GM18499 (cell line): ENCODE data around the gene LTB4R.
"Not testable (repeated sequence)": the region's sequence is repeated elsewhere in the genome, so short reads cannot be mapped to it uniquely, and the experiment has no call there.

Experiments
- ATAC-seq: cut with Tn5 transposase; IDR thresholded peaks from one replicate; pipeline ENCODE4 v1.9.1; 2021; ENCODE audit warnings: moderate number of reproducible peaks; ENCODE audit not compliant: insufficient read depth, unreplicated experiment

Gene LTB4R

DNA sequence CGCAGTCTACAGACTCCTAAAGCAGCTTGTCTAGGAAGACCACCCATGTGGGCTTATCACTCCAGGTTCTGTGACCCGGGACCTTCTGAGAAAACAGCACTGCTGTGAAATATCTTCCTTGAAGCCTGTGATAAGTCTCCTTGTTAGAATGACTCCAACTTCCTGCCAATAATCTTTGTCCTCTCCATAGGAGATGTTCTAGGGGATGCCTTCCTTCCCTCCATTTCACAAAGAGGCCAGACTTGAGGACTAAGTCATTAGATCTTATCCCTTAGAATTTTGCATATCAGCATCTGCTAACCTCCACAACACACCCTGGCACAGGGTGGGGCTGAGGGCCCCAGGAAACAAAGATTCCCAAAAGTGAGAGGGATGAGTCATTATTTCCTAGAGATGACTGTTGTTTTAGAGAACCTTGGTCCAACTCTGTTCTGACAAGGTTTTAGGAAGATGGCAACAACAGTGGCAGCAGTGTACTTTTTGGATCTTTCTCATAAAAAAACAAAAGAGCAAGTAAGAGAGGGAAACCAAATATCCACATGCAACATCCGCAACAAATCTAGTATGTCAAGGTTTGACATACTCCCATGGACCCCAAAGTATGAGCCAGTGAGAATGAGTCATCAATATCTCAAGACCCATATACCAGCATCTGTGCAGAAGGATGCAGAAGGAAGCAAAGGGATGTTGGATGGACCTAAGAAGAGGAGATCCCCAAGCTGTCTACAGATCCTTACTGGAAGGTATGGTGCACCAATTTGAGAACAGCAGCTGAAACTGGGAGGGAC is 6.0 kb downstream of the LTB4R start:
- ATAC-seq: no peak

DNA sequence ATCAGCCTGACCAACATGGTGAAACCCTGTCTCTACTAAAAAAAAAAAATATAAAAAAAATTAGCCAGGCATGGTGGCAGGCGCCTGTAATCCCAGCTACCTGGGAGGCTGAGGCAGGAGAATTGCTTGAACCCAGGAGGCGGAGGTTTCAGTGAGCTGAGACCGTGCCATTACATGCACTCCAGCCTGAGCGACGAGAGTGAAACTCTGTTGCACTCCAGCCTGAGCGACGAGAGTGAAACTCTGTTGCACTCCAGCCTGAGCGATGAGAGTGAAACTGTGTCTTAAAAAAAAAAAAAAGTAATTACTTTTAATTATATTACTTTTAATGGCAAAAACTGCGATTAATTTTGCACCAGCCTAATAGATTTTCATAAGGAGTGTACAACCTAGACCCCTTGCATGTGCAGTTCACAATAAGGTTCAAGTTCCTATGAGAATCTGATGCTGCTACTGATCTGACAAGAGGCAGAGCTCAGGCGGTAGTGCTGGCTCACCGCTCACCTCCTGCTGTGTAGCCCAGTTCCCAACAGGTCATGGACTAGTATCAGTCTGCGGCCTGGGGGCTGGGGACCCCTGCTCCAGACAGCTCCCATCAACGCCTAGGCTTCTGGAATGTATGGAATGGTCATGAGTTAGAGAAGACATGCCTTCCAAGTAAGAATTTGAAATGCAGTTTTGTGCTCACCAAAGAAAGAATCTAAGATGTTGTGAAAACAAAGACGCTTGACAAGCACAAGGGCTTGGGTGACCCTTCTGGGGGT is 10.1 kb downstream of the LTB4R start:
- ATAC-seq: no peak

GRCh38 chr14:24322672-24323071 is 11.4 kb downstream of the LTB4R start:
- ATAC-seq: no peak

- ATAC-seq: no peak
Observed at GRCh38 chr14:24323341-24323740, 12.0 kb downstream of the LTB4R start.

DNA sequence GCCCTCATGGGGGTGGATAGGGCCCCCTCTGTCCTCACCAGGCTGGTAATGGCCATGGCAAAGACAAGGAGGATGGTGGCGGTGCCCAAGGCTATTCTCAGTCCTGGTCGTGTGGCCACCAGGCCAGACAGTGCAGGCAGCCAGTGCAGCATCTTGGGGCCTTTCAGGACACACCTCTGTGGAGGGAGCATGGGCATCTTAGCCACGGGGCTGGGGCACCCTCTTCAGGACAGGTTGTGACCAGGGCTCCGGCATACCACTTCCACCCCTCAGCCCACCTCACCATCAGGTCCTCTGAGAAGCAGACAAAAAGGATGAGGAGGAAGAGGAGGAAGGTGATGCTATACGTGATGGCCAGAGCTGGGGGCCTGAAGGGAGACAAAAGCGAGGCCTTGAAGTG is 12.7 kb downstream of the LTB4R start:
- ATAC-seq: no peak

DNA sequence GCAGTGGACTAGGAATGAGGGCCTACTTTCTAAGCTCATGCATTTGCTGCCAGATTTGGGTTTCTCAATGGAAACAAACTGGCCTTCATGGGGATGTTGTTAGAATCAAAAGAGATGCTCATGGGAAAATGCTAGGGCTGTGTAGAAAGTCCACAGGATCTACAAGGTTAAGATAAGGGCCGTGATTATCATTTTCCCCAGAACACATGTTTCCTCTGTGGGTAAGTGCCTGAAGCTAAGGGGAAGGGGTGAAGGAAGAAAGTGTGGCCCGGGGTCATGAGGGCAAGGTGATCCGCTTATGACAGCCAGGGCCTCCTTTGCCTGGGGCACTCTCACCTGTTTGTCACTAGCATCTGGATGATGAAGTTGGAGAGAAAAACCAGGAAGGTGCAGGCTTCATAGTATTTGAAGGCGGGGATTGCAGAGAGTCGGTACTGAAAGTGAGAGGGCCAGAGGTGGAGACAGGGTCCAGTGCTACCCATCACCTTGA is 13.8 kb downstream of the LTB4R start:
- no peak for ATAC-seq

DNA sequence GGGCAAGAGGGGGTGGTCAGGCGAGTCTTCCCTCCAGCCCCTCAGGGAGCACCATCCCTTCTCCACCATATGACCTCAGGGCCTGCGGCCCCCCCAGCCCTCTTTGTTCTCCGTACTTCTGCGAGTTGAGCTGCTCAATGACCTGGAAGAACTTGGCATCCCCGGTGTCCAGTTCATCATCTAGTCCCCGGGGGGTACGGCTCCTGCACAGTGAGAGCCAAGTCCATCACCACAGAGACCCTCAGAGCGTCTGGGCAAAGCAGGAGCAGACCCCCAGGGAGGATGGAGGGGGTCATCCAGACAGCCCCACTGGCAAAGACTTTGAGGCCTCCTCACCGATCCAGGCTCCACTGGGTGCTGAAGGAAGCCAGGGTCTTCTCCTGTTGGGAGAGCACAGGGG is 14.7 kb downstream of the LTB4R start:
- no peak for ATAC-seq

GRCh38 chr14:24327303-24327702 is 16.0 kb downstream of the LTB4R start:
- ATAC-seq: no peak

DNA sequence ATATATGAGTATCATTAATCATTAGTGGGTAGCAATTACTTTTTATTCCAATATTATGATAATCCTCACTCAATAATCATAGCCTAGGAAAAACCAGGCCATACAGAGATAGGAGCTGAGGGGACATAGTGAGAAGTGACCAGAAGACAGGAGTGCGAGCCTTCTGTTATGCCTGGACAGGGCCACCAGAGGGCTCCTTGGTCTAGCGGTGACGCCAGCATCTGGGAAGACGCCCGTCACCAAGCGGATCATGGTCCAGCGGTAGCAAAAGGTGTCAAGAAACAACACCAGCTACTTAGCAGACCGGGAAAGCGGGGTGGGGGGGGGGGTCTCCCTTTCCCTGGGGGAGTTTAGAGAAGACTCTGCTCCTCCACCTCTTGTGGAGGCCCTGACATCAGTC is 16.6 kb downstream of the LTB4R start:
- ATAC-seq: not testable (repeated sequence)

- ATAC-seq: no peak
Observed at GRCh38 chr14:24329073-24329663, 17.9 kb downstream of the LTB4R start.

DNA sequence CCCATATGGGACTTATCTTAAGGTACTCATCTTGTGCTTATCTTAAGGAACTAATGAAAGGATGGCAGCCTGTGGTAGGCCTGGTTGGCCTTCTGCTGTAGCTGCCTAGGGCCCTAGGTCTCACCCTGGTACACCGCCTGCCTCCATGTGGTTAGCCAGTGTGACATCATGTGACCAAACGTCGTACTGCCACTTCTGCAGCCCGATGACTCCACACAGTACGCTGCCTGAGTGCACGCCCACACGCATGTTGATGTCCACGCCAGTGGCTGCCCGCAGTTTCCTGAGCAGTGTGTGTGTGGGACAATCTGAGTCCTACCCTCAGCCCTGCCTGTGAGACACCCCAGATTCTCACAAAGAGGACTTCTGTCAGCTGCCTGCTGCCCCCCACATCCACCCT is 18.4 kb downstream of the LTB4R start:
- ATAC-seq: no peak

- ATAC-seq: no peak
Observed at GRCh38 chr14:24330973-24331674, 19.8 kb downstream of the LTB4R start.

GRCh38 chr14:24331731-24332267 is 20.5 kb downstream of the LTB4R start:
- no peak for ATAC-seq

GRCh38 chr14:24332268-24332993 is 21.1 kb downstream of the LTB4R start:
- peak; percentile 46 for ATAC-seq

DNA sequence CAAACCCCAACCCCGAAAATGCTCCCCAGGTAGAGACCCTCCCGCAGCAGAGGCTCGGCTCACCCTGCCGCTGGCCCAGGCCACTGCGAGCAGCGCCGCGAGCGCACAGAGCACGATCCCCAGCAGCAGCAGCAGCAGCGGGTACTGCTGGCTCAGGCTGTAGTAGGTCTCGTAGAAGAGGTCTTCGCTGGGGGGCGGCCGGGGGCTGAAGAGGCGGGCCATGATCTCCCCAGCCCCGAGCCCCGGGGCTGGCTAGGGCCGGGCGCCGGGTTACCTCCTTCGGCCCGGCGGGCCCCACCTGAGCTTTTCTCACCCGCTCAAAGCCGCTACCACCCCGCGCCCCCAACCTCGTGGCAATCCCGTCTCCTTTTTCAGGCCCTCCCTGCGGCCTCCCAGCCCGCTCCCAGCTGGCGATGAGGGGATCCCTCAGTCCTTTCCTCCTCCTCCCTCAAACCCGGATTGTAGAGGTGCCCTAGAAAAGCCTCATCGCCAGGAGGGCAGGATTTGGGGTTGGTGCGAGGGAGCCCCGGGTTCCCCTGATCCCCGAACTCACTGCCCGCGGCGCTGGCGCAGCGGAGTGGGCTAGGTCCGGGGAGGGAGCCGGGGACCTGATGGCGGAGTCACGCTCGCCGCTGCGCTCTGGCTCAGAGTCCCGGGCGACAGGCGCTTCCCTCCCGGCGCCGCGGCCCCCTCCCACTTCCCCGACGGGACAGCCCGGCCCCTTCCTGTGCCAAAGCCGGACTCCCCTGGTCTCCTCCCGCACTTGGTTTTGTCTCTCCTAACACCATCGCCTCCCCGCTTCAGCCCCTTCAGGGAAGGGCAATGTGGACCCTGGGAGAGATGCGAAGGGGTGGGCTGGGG is 23.4 kb downstream of the LTB4R start, which contains the start of gene ADCY4:
TSS of gene ADCY4 (minus strand) at position 641 of the 861 bp plus-strand sequence. CDS start at position 222, 419 bp downstream.
- no peak for ATAC-seq

GRCh38 chr14:24335461-24336171 is 24.3 kb downstream of the LTB4R start:
- ATAC-seq: no peak

DNA sequence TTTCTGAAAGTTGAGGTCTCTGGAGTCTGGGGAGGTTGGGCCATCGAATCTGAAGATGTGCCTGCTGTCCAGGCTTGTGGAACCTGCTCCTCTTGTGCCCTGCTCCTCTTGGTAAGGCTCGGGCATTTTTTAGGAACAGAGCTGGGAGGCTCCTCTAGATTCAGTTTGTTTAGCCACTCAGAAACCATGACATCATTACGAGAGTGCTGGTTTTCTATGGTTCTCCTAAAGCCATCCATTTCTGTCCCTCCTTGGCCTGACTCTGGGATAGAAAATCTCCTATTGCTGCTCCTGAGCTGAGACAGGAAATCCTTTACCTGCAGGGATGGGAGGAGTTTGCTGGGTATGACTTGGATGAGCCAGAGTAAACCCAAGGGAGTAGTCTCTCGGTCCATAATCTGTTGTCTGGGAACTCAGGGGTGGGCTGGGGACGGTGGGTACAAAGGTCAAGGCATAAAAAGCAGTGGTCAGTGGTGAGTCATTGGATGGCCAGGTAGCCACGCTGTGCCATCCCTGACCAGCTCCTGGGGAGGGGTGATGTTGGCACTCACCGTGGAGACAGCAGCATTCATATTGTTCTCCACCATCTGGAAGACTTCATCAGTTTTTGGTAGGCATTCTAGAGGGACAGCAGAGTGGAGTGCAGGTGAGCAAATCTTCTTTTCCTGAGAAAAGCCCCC is 26.0 kb downstream of the LTB4R start:
- ATAC-seq: no peak

DNA sequence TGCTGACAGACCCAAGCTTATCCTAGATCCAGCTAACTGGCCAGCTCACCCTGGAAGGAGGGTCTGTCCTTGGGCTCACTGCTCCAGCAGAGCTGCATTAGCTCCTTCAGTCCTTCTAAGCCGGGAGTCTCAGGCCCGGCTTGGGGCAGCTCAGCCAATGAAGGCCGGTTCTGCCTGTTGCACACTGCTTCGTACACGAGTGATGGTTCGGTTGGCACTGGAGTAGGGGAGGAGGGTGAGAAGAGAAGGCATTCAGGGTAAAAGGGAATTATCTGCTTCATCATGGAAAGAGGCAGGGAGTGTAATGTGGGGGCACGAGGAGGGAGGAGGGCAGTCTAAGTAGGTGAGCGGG is 26.5 kb downstream of the LTB4R start:
- no peak for ATAC-seq
